ENCODE data around the gene STARD3.

The STARD3 gene

DNA sequence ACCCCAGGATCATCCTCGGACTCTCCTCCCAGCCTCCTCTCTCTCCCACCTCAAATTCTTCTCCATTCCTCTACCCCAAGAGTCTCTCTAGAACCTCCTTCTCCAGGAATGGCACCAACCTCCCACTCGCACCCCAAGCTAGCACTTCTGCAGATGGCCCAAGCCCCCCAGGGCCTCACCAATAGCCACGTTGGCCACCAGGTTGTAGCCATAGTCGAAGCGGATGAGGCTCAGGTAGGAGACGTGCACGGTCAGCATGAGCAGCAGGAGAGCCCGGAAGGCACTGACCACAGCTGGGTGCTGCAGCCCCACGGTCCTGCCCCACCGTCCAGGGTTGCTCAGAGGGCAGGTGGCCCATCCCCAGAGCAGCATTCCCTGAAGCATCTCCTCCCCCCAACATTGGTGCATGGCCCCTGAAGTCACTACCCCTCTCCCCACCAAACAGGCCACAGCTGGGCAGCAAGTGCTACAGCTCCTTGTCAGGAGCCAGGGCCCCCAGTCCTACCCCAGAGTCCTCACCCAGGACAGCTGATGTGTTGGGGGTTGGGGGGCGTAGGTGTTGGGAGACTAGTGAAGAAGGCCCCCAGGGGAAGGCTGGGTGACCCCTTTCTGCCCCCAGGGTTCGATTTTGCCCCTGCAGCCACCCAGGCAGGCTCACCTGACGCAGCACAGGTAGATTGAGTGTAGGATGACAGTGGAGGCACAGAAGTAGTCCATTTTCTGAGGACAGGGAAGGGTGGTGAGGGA is 36.6 kb downstream of the STARD3 start:
- Histone ChIP-seq H3K36me3 (no peaks in the 10 kb centered on the region), H3K9me3 (no peaks in the 10 kb centered on the region), H3K4me3 (ENCODE audit: low read depth in 1 of 2, low read length in 1 of 2) (no peak overlapping the region), H3K4me1 (ENCODE audit: control insufficient read depth in 1 of 2, insufficient read depth in 1 of 2, low read depth in 1 of 2, low read length in 1 of 2) (peaks cover under 1 to 2% of the 10 kb centered on the region in 2 experiments), H3K27ac (no peak overlapping the region), H3K27me3 (peaks cover 48% of the 10 kb centered on the region)
- TF ChIP-seq, protein P1, sequence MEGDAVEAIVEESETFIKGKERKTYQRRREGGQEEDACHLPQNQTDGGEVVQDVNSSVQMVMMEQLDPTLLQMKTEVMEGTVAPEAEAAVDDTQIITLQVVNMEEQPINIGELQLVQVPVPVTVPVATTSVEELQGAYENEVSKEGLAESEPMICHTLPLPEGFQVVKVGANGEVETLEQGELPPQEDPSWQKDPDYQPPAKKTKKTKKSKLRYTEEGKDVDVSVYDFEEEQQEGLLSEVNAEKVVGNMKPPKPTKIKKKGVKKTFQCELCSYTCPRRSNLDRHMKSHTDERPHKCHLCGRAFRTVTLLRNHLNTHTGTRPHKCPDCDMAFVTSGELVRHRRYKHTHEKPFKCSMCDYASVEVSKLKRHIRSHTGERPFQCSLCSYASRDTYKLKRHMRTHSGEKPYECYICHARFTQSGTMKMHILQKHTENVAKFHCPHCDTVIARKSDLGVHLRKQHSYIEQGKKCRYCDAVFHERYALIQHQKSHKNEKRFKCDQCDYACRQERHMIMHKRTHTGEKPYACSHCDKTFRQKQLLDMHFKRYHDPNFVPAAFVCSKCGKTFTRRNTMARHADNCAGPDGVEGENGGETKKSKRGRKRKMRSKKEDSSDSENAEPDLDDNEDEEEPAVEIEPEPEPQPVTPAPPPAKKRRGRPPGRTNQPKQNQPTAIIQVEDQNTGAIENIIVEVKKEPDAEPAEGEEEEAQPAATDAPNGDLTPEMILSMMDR (IDR thresholded peaks at IDR 0.05), result no peak

DNA sequence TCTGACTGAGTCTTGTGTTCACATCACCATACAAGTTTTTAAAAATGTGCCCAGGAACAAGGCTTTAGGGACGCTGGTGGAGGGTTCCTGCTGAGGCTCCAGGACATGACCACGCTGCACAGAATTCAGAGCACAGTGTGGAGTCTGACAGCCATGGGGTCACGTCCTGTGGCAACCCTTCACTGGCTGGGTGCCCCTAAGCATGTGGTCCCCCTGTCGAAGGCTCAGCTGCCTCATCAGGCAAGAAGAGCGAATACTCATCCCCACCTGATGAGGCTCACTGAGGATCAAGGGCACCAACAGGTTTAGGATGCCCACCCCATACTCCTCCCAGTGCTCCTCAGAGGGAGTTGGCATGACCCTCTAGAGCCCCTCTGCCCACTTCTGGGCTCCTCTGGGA is 37.2 kb downstream of the STARD3 start:
- no peak overlapping the region for H3K27ac ChIP-seq
- TF ChIP-seq, protein P1 (IDR thresholded peaks at IDR 0.05), result no peak
- H3K4me1 ChIP-seq (ENCODE audit: control insufficient read depth in 1 of 2, insufficient read depth in 1 of 2, low read depth in 1 of 2, low read length in 1 of 2), result no peaks in the 10 kb centered on the region
- no peak overlapping the region for H3K4me3 ChIP-seq (ENCODE audit: low read depth in 1 of 2, low read length in 1 of 2)
- H3K27me3 ChIP-seq, result peaks cover 41% of the 10 kb centered on the region
- no peaks in the 10 kb centered on the region for H3K36me3 ChIP-seq
- no peaks in the 10 kb centered on the region for H3K9me3 ChIP-seq

DNA sequence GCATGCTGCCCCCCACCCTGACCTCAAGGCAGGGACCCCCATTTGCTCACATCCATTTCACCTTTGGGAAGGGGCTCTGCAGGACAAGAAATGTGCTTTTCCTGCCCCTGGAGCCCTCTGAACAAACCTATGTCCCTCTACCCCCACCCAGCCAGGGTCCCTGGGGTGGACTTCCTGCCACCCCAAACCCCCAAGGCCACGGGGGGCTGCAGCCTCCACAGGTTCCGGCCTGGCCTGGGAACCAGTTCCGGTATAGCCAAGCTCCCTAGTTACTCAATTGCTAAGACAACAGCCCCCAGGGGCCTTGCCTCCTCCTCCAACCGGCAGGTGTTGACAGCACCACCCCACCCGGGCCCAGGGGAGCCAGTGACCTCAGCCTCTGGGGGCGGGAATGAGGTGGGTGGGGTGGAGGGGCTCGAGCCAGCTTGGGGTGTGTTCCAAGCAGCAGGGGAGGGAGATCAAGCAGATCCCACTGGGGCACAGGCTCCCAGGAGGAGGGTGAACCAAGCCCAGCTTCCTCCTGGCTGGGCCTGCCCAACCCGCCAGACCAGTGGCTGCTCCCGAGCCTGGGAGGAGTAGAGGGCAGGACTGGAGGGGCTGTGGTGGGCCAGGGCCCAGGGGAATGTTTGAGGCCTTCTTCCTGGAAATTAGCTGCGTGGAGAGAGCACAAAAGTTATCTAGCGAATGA is 37.9 kb downstream of the STARD3 start:
- TF ChIP-seq, protein P1 (IDR thresholded peaks at IDR 0.05), result no peak
- H3K4me1 ChIP-seq (ENCODE audit: control insufficient read depth in 1 of 2, insufficient read depth in 1 of 2, low read depth in 1 of 2, low read length in 1 of 2), result no peaks in the 10 kb centered on the region
- H3K9me3 ChIP-seq, result no peaks in the 10 kb centered on the region
- peaks cover 35% of the 10 kb centered on the region for H3K27me3 ChIP-seq
- no peaks in the 10 kb centered on the region for H3K36me3 ChIP-seq
- H3K27ac ChIP-seq, result no peak overlapping the region
- no peak overlapping the region for H3K4me3 ChIP-seq (ENCODE audit: low read depth in 1 of 2, low read length in 1 of 2)

DNA sequence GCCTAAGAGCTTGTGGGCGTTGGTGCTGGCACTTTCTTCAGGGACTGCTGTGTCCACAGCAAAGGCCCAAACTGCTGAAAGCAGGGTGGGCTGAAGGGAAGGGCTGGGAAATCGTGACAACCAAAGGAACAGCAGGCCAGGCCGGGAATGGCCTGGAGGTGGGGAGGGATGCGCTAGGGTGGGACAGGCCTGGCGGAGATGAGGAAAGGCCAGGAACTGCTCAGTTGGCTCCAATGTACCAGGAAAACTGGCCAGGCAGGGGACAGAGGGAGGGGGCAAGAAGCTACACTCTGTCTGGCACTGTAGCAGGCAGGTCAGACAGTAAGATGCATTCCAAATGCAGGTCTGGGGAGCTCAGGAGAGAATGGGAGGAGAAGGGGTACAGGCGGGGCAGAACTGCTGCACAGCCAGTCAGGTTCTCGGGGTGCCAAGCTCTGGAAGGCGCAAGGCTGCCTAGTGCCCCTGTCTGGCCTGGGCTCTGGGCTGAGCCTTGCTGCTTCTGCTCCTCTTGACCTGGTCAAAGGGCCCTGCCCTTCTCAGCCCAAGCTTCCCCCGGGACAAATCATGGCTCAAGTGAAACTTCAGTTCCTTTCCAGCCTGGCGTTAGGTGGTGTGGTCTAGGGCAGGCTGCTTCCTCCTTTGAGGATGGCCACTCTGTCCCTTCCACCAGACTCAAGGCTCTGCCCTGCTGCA is 38.6 kb downstream of the STARD3 start:
- TF ChIP-seq, protein P1 (IDR thresholded peaks at IDR 0.05), result no peak
- no peaks in the 10 kb centered on the region for H3K4me1 ChIP-seq (ENCODE audit: control insufficient read depth in 1 of 2, insufficient read depth in 1 of 2, low read depth in 1 of 2, low read length in 1 of 2)

DNA sequence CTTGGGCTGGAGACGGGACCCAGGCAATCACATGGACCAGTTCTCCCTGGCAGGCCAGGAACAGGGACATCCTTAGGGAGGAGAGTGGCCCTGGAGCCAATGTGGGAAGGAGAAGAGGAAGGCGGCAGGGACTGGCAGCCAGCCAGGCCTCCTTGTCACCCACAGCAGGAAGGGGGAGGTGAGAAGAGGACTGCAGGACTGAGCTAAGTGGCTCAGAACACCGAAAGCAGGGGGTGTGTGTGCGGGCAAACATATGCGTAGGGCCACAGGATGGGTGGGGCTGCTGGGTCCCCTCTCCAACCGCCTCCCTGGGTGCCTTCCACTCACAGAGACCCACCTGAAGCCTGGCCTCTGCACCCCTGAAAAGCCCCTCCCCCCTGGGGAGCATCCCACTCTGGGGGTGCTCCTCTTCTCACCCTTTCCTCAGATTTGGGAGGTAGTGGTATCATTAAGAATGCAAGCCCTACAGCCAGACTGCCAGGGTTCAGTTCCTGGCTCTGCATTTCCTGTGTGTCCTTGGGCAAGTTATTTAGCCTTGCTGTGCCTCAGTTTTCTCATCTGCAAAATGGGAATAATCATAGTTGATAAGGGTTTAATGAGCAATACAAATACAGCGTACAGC is 39.4 kb downstream of the STARD3 start:
- Histone ChIP-seq H3K27ac (no peak overlapping the region), H3K4me1 (ENCODE audit: control insufficient read depth in 1 of 2, insufficient read depth in 1 of 2, low read depth in 1 of 2, low read length in 1 of 2) (no peaks in the 10 kb centered on the region)

More for the DNA sequence above, 38.6 kb downstream of the STARD3 start:
- no peaks in the 10 kb centered on the region for H3K9me3 ChIP-seq
- no peak overlapping the region for H3K4me3 ChIP-seq (ENCODE audit: low read depth in 1 of 2, low read length in 1 of 2)
- H3K36me3 ChIP-seq, result no peaks in the 10 kb centered on the region
- H3K27ac ChIP-seq, result no peak overlapping the region
- peaks cover 28% of the 10 kb centered on the region for H3K27me3 ChIP-seq

More for the DNA sequence above, 39.4 kb downstream of the STARD3 start:
- Histone ChIP-seq H3K9me3 (no peaks in the 10 kb centered on the region), H3K27me3 (peaks cover 20% of the 10 kb centered on the region), H3K4me3 (ENCODE audit: low read depth in 1 of 2, low read length in 1 of 2) (no peak overlapping the region), H3K36me3 (no peaks in the 10 kb centered on the region)
- TF ChIP-seq, protein P1 (IDR thresholded peaks at IDR 0.05), result no peak
